ENCODE results near the gene ATN1.

DNA sequence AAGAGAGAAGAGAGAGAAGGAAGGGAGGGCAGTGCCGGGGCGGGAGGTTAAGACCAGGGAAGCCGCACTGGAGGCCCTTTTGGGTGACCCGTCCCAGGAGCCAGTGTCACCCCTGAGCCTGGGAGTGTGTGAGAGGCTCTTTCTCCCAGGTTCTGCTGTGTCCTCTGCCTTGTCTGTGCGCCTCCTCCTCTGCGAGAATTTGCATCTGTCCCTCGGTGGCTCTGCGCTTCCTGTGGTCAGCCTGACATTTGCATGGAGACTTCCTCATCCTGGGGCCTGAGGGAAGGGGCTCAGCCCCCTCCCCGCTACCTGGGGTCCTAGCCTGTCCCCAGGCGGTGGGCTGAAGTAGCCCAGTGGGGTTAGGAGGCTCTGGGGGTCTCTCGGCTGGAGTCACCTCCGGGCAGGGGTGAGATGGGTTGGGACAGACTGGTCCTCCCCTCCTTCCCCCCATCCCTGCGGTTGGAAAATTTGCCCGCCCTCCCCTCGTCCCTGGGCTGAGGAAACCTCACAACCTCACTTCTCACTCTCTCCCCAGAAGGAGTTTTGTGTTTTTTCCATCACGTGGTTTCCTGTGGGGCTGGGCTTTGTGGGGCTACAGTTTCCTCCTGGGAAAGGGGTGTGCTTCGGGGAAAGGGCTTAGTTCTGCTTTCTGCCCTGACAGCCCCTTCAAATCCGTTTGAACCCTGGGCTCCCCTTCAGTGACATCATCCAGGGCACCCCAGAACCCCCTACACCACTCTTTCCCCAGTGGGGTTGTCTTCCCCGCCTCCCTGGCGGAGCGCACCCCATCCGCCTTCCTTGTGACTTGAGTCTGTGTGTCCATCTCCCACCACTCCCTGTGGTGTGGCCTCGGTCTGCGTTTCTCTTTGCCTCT, 25.9 kb downstream of the ATN1 start:
- TF ChIP-seq CTCF (IDR thresholded peaks at IDR 0.05; ENCODE audit: low read depth, low read length, poor library complexity, severe bottlenecking) (no peak), EZH2phosphoT487 (IDR thresholded peaks at IDR 0.05; ENCODE audit: borderline replicate concordance, low read length) (no peak; the same call in 1 of the 2 replicates)

All from DOHH2 (cell line).